Activated CD4-positive, CD25-positive, alpha-beta regulatory T cell treated with anti-CD3 and anti-CD28 coated beads, Interleukin-2, amount 50 U/mL, for 16 hours (primary cell): Measurements from ENCODE around the gene CFAP45.

ENCODE experiments used
- DNase-seq: peaks from one replicate; pipeline ENCODE4 v3.0.0-alpha.2; 2020; ENCODE audit warnings: low read depth, low spot score

The CFAP45 gene

DNA sequence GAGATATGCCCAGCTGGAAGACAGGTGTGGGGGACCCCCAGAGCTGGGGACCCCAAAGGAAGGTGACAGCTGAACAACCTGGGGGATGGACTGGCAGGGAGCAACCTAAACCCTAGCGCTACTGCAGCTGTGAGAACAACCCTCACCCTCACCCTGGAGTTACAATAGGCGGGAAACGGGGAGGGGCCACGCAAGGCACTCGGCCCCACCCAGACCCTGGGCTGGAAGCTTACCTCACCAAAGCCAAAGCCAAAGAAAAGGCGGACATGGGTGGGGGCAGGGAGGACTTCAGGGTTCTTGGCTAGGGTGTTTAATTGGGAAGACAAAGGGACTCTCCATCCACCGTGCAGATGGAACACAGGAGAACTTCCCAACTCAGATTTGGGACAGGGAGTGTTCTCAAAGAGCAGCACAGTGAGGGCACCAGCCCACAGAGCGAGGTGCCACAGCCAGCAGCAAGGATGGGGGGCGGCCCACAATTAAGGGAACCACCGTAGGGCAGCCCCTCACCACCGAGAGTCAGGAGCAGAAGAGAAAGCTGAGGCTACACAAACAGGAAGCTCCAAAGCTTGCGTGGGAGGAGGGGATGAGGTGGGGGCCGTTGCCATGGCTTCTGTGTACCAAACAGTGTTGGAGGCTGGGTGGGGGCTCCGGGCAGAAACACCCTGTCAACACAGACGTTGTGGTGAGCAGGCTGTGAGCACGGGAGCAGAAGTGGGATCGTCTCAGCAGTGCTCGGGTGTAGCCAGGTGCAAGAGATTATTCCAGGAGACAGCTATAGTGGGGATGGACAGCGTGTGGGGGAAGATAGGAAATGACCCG lies 23.4 kb upstream of the CFAP45 start:
- peak; percentile 73 for DNase-seq

DNA sequence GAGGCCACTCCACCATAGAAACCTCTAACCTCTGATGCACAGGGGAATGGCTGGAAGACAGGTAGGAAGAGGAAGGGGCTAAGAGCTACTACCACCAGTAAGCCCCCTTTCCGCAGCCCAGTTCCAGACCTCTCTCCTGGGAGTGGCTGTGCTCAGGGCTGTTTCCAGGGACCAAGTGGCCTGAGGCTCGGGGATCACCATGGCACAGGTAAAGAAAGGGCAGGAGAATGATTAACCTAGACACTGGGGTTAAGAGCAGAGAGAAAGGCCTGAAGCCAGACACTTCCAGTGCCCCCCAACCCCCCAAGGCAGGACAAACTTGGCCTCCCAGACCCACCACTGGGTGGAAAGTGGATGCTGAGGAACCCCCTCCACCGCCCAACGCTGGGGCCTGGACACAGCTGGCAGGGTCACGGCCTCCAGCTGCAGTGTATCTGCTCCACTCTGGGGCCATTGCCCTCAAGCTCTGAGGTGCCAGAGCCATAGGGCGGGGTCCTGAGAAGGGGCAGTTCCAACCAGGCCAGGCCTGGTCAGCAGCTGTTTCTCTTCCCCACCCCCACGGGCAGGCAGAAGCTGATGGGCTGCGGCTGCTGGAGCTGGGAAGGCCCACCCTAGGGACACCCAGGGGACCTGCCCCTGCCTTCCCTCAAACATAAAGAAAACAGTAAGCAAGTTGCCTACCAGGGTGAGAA lies 22.7 kb upstream of the CFAP45 start:
- no peak for DNase-seq

DNA sequence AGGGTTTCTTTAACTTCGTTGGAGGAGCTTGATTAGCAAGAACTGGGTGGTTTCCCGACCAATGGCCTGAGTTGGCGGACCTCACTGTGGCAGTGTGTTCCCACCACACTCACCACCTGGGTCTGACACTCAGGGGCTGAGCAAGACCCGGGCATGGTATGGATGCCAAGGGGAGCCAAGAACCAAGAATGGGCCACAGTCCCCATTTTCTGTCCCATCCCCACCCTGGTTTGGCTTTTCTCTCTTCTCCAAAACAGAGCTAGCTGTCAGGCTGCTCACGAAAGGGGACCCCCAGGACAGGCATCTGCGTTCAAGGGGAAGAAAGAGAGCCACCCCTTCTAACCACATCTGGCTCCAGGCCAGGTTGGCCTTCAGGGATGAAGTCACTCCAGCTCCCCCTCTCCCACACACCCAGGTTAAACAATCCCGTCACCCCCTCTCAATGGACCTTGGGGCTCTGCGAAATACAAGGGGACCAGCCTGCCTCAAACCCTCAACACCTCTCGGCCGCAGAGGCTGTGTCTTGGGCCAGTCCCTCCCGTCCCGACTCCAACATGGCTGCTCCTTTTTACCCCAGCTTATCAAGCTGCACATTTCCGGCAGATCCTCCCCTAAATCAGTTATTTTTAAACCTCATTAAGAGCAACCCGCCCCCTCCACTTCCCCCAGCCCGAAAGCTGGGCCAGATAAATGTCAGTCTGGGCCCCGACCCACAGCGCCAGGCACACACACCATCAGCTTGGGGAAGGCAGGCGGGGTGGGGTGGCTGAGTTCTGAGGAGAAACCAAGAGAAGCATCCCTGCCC lies 21.9 kb upstream of the CFAP45 start:
- no peak for DNase-seq

DNA sequence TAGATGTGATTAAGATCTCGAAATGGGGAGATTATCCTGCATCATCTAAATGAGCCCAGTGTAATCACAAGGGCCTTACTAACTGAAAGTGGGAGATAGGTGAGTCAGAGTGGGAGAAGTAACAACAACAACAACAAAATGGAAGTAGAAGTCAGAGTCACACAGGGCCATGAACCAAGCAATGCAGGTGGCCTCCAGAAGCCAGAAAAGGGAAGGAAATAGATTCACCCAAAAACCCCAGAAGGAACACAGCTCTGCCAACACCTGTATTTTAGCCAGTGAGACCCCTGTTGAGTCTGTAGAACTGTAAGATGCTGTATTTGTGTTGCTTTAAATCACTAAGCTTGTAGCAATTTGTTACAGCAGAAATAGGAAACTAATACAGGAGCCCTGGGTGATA lies 21.3 kb upstream of the CFAP45 start:
- no peak for DNase-seq

DNA sequence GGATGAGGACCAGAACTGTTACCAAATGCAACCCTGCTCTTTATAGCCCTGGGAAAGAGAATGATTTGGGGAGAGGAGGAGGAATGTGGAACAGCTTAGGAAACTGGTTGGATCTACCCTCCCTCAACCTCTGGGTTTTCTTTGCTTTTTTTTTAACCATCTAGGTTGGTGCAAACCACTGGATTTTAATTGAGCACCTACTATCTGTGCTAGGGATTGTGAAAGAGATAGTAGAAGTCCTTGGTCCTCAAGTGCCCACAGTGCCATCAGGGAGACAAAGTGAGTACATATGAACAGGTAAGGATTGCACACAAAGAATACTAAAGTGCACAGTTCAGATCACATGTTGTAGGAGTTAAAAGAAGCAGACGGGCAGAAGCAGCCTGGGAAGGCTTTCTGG lies 20.7 kb upstream of the CFAP45 start:
- no peak for DNase-seq

DNA sequence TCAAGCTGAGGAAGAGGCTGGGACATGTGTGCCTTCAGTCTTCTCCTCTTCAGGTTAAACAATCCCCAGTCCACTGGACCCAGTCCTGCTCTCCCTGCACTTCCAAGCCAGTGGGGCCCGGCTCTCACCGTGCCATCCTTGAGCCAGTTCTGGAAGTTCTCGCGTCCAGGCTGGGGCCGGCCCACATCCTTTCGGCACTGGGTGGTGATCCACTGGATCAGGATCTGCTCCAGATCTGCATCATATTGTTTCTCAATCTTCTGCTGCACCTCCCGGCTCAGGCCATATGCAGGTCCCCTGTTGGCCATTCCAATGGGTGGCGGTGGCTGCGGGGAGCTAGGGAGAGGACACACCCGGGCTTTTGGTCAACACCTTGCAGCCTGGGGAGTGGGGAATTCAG lies 20.2 kb upstream of the CFAP45 start:
- no peak for DNase-seq

DNA sequence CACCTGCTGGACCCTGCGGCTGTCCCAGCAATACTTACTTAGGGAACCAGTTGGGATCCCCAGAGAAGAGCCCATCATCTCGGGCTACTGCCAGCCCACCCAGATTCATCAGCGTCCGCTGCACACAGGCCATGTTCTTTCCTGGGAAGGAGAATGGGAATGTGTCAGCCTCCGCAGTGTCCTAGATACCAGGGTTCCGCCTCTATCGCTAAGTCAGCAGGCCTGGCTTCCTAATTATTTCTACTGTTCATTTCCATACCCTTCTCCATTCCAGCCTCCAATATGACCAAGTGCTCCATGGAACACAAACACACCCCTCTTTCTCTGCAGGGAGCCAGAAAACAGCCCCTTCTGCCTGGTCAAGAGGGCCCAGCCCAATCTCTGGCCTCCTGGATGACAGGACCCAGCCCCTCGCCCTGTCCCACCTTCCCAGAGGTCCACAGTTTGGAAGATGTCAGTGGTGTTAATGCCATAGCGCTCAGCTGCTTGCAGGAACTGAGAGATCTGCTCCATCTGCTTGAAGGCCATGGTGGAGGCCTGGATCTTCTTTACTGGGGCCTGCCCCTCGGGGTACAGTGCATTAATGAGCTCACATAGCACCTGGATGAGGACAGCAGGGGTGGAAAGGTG lies 19.4 kb upstream of the CFAP45 start:
- DNase-seq: no peak

DNA sequence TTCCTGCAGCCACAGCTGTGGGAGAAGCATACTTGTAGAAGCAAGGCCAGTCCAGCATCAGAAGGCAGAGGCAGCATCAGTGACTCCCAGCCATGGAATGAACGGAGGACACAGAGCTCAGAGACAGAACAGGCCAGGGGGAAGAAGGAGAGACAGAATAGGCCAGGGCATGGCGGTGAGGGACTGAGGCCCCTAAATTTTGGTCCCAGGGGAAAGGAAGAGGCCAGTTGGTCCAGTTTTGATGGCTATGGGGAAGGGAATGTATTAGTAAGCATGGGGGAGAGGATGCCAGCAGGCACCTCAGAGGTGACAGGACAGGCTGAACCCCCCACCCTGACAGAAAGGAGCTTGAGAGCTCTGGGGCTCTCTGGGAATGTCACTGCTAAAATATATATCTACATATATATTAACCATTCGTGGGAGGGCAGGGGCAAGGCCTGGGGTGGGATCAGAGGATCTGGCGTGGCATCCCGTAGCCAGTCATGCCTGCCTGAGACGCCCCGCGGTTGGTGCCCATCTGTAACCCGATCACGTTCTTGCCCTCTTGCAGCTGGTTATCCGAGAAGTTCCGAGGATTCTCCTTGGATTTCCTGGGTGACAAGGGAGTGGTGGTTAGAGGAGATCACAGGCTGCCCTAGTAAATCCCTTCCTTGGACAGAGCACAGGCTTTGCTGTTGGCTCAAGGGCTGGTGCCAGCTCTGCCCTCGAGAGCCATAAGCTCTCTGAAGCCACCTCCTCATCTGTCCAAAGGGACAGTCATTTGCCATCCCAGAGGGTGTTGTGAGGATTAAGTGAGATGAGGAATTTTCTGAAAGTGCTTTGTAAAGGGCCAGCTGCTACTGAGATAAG lies 18.6 kb upstream of the CFAP45 start:
- no peak for DNase-seq

DNA sequence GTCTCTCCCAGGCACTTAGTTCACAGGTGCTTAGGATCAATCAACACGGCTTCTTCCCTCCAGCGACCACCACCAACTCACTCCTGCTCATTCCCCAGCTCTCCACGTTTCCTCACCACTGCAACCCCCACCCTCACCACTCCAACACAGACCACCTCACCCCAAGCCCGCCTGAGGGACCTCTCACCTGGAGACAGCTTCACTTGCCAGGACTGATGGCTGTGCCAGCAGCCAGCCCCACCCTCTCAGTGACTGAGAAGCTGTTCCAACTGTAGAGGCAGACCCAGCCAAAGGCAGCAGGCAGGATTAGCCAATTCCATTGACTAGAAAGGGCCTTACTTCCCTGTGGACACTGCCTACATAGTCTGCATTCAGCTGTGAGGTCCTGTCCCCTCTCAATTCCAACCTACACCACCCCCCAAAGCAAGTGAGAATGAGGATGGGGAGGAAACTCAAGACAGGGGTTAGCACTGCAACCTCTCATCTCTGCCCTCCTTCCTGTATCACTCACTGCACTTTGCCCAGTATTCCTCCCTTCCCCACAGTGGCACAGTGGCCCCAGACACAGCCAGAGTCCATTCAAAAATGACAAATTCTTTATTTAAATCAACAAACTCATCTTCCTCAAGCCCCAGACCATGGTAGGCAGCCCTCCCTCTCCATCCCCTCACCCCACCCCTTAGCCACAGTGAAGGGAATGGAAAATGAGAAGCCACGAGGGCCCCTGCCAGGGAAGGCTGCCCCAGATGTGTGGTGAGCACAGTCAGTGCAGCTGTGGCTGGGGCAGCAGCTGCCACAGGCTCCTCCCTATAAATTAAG lies 17.8 kb upstream of the CFAP45 start:
- no peak for DNase-seq

DNA sequence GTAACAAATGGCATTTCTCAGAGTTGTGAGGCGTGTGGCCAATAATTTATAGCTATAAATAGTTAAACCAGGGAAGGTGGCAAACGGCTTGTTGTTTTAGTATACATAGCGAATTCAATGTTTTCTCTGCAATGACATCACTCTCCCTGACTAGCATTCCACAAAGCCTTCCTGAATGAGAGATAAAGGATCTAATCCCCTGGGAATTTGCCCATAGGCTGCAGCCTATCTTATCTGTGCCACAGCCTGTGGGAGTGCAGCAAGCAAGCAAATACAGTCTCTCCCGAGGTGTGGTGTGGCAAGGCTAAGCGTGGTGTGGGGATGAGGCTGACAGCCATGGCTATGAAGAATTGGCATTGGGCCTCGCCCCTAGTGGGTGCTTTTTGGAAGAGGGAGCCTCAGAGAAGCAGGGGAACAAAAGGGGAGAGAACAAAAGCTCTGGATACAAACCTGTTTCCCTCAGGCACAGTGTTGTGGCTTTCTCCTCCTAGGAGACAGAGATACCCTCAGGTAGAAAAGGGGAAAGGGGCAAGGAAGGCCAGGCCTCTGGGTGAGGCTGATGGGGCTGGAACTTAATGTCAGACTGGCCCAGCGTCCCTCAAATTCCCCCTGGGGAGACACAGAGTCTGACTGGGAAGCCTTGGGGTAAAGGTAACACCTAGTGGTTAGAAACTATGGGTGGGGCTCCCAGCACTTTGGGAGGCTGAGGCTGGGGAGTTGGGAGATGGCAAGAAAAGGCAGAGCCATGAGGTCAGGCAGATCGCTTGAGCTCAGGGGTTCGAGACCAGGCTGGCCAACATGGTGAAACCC lies 16.5 kb upstream of the CFAP45 start:
- no peak for DNase-seq

DNA sequence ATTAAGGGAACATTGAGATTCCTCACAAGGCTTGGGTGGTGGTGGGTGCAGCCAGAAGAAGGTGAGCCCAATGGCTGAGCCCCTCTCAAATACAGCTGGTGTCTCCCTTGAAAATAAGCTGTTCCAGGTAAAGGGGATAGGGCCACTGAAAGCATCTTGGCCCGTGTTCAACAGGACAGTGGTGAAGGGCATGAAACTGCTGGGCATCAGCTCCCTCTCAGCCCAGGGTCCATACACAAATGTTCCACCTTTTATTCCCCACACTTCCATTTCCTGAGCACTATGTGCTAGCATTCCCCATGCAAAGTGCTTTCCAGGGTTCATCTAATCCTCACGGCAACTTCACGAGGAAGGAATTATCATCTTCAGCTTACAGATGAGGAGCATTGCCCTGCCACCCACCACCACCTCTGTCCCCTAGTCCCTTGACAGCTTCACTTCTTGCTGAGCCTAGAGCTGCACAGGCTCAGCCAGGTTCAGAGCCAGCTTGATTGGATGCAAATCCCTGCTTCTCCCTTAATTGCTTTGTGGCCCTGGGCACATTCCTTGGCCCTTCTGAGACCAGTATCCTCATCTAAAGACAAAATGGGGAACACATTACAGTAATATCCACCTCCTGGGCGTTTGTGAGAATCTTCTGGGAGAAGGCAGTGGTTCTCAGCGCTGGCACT lies 15.7 kb upstream of the CFAP45 start:
- DNase-seq: no peak

DNA sequence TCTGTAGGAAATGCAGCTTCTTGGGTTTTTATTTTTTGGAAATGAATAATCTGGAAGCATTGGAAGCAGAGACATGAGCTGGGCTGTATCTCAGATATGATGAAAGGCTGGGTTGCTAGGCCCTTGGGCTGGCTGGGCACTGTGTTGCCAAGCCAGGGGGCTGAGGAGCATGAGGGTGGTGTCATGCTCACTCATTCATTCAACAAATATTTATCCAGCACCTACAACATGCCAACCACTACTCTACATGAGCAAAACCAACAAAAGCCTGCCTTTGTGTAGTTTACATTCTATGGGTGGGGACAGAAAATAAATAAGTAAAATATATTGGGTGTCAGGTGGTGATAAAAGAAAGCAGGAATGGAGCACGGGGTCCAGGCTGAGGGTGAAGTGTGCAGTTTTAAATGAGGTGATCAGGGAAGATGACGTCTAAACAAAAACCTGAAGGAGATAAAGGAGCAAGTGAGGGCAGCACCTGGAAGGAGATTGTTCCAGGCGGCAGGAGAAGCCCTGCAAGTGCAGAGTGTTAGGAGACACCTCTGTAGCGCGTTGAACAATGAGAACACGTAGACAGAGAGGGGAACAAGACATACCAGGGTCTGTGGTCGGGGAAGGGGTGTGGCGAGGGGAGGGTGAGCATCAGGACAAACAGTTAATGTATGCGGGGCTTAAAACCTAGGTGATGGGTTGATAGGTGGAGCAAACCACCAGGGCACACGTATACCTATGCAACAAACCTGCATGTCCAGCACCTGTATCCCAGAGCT lies 14.5 kb upstream of the CFAP45 start:
- DNase-seq: no peak

DNA sequence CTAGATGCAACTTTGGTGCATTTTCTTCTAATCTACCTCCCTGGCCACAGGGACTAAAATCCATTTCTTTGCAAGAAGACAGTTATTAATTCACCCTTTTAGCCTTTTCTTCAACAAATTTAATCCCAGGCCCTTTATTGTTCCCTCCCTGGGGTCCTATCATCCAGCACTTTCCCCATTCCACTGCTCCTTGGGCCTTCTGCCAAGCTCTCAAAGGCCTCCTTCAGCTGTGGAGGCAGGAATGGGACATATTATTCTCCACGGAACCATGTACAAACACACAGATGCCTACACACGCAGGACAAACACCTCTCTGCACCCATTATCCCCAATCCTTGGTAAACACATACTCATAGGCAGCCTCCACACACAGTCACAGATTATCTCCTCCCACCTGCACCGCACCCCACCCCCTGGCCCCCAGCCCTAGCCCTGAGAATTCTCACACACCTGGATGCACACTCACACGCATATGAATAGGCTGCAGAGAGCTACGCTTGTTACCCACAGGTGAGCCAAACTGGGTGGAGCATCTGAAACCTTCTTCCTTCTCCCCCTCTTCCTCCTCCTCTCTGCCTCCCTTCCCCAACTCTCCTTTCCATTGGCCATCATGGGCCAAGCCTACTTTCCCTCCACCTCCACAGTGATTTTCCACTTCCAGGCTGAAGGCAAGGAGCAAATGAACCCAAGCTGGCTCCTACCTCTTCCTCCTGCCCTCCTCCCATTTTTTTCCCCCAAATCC lies 13.7 kb upstream of the CFAP45 start:
- no peak for DNase-seq

DNA sequence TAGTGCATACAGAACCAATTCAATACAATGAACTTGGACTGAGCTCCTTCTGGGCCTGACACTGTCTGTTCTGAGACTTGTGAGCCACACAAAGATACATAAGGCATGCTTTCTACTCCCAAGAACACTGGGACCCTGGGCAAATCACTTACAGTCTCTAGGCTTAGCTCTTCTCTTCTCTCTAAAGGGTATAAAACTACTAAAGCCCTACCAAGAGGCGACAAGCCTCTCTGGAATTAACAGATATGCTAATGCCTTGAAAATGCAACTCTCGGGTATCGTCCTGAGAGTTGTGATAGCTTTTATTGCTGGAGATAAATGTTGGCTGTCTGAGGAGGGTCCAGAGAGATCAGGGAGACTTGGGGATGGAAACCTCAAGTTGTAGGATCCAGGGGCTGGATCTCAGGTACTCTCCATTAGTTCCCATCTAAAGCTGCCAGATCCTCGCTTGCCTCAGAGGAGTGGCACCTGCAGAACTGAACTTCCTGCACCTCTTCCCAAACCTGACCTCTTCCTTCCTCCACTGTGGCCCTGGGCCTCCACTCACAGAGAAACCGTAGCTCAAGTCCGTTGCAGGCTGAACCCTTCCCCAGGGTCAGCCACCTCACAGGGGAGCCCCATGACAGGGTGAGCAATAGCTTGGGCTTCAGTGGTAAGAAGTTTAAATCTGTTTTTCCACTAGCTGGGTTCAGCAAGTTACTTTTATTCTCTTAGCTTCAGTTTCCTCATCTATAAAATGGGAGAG lies 11.5 kb upstream of the CFAP45 start:
- no peak for DNase-seq

DNA sequence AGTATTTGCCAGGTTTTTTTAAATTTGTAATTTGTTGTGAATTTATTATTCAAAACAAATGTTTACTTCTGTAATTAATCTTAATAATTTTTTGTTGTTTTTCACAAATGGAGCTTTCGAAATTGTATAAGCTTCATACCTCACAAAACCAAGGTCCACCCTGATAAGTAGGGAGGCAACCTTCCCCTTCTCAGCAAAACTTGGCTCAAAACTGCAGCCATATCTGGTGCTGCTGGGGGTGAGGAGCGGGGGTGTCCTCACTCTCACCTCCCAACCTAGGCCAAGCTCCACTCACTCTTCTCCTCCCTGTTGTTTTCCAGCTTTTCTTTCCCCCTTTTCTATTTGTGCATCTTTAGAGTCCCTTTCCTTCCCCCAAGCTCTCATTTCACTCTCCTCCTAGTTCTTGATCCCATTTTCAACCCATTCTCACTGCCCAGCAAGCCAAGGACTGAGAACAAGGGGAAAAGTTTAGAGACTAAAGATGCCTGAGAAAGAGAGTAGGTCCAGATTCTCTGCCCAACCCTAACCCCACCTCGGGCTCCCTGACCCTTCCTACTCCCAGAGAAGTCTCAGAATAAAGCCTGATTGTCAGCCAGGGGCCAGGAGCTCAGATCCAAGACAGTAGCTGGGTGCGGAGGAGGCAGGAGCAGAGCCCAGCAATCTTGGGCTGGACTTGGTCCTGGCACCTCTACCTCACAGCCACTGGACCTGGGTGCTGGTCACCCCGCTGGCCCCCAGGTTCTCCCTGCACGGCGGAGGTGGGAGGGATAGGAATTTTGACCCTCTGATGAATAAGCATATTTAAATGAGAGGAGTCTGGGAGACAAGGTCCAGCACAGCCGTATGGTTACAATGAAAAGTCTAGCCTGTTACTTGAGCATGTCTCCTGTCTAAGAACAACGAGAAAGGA lies 8.3 kb upstream of the CFAP45 start:
- no peak for DNase-seq

DNA sequence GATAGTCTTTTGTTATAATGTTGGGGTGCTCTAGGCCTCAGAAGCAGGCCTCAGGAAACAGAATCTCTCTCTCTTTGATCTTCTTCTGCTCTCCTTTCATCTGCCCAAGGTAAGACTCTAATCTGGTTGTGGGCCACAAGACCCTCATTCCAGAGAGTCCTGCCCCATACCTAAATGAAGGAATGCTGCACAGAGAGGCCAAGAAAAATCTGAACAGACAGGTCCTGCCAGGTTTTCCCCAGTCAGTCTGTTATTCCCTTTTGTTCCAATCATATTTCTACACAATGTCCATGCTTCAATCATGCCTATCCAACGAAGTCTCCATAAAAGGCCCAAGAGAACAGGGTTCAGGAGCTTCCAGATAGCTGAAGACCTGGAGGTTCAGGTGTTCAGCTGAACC lies 7.0 kb upstream of the CFAP45 start:
- no peak for DNase-seq
